MM.1S (cell line): ENCODE data around the gene NOL4L.

Experiments used
- CTCF ChIP-seq: fragments of 300-600 bp; sonication (generic); IDR thresholded peaks from 2 replicates; pipeline ENCODE4 v1.5.1; 2016; ENCODE audit warnings: antibody characterized with exemption, low read length, mixed read lengths
- EZH2 ChIP-seq: fragments of 300-600 bp; sonication (generic); optimal IDR thresholded peaks from 2 replicates; pipeline ENCODE3; 2017; ENCODE audit warnings: low read depth, mild to moderate bottlenecking, antibody characterized with exemption, low read length, mixed read lengths

- no peak for TF ChIP-seq EZH2
- no peak for TF ChIP-seq CTCF
Measured at GRCh38 chr20:32477594-32478512, 107.3 kb downstream of the NOL4L start.
